Measurements from ENCODE around the gene PHOX2A. TPM values are rescaled to one million over a fixed set of nuclear protein-coding genes. Genes with fewer than 3 reads are reported as not detected.

PHOX2A gene
- total and polyA plus RNA-seq, 2 donors, result 0.05 to 0.11 TPM

DNA sequence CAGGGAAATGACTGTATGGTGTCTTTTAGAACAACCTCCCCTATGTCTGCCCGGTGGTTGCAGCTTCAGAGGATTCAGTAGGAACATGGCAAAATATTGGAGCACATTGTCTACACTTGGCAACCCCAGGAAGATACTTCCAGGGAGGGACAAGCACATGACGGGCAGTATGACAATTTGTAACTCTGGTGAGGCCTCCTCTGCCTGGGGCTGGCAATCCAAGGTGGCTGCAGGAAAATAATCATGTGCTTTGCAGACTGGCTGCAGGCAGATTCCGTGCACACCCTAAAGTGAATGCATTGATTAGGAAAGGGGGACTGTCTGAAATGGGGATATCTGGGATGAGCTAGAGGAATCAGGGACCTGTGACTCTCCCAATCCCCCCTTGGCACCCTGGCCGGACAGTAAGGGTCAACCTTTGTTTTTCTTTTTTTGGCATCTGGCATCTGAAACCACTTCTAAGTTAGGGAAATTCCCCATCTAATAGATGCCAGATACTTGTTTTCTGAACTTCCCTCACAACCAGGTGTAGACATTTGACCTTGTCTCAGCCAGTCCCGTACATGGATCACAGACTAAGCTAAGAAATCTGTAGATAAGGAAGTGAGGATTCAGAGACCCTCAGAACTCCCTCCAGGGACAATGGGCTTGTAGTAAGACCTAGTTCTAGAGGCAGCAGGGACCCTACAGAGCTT, 10.5 kb upstream of the PHOX2A start:
- H3K27ac ChIP-seq (ENCODE audit: low read depth in 1 of 2, low read length in 1 of 2), result no peak overlapping the region
- H3K9me3 ChIP-seq (ENCODE audit: control insufficient read depth in 2 of 2, insufficient read depth in 1 of 2, low read length in 1 of 2), result no peaks in the 10 kb centered on the region
- no peaks in the 10 kb centered on the region for H3K4me1 ChIP-seq (ENCODE audit: control insufficient read depth in 2 of 2, insufficient read depth in 2 of 2, low read length in 2 of 2)
- H3K4me3 ChIP-seq (ENCODE audit: low read length in 2 of 2), result no peak overlapping the region
- H3K36me3 ChIP-seq (ENCODE audit: control insufficient read depth in 2 of 2, insufficient read depth in 2 of 2, low read length in 1 of 2), result no peaks in the 10 kb centered on the region
- WGBS, result 92% methylated on average over 5 of the region's 5 CpGs
- no peak for DNase-seq (ENCODE audit: low read depth in 6 of 9, low spot score in 9 of 9)
- H3K27me3 ChIP-seq (ENCODE audit: control insufficient read depth in 2 of 2, insufficient read depth in 1 of 2, low read length in 1 of 2), result peaks cover 0 to 30% of the 10 kb centered on the region in 2 donors

DNA sequence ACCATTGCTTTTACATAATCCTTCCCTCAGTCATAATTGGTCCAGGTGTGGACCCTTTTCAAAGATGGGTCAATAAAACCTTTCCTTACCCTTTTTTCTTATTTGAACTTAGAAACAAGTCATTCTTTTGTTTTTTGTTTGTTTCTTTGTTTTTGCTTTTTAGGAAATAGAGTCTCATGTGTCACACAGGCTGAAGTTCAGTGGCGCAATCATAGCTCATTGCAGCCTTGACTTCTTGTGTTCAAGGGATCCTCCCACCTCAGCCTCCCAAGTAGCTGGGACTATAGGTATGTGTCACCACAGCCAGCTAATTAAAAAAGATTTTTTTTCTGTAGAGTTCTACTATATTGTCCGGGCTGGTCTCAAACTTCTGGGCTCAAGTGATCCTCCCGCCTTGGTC, 9.4 kb upstream of the PHOX2A start:
- no peak overlapping the region for H3K27ac ChIP-seq (ENCODE audit: low read depth in 1 of 2, low read length in 1 of 2)
- no peak for DNase-seq (ENCODE audit: low read depth in 6 of 9, low spot score in 9 of 9)
- no peak overlapping the region for H3K4me3 ChIP-seq (ENCODE audit: low read length in 2 of 2)
- no peaks in the 10 kb centered on the region for H3K36me3 ChIP-seq (ENCODE audit: control insufficient read depth in 2 of 2, insufficient read depth in 2 of 2, low read length in 1 of 2)
- H3K27me3 ChIP-seq (ENCODE audit: control insufficient read depth in 2 of 2, insufficient read depth in 1 of 2, low read length in 1 of 2), result peaks cover 0 to 39% of the 10 kb centered on the region in 2 donors
- no peaks in the 10 kb centered on the region for H3K9me3 ChIP-seq (ENCODE audit: control insufficient read depth in 2 of 2, insufficient read depth in 1 of 2, low read length in 1 of 2)
- H3K4me1 ChIP-seq (ENCODE audit: control insufficient read depth in 2 of 2, insufficient read depth in 2 of 2, low read length in 2 of 2), result no peaks in the 10 kb centered on the region
- WGBS, result 99% methylated on average over 3 of the region's 3 CpGs

DNA sequence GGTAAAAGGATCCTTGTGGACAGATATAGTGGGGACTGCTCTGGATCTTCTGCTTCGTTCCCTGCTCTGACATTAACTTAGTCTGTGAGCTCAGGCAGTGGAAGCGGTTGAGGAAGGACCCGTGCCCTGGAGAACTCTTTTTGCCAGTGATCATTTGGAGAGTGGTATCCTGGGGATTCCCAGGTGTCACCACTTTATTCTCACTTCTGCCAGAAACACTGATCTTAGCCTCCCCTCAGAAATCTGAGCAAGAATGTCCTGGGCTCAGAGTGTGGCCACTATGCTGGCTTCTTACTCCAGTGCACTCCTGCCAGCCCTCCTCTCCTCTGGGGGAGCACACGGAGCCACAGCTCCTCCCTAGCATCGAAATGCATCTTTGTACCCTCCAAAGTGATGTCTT, 7.6 kb upstream of the PHOX2A start:
- H3K9me3 ChIP-seq (ENCODE audit: control insufficient read depth in 2 of 2, insufficient read depth in 1 of 2, low read length in 1 of 2), result no peaks in the 10 kb centered on the region
- no peak for DNase-seq (ENCODE audit: low read depth in 6 of 9, low spot score in 9 of 9)
- H3K36me3 ChIP-seq (ENCODE audit: control insufficient read depth in 2 of 2, insufficient read depth in 2 of 2, low read length in 1 of 2), result no peaks in the 10 kb centered on the region
- H3K27ac ChIP-seq (ENCODE audit: low read depth in 1 of 2, low read length in 1 of 2), result no peak overlapping the region
- 89% methylated on average over 5 of the region's 5 CpGs for WGBS
- peaks cover 3 to 57% of the 10 kb centered on the region in 2 donors for H3K27me3 ChIP-seq (ENCODE audit: control insufficient read depth in 2 of 2, insufficient read depth in 1 of 2, low read length in 1 of 2)
- no peak overlapping the region for H3K4me3 ChIP-seq (ENCODE audit: low read length in 2 of 2)
- no peaks in the 10 kb centered on the region for H3K4me1 ChIP-seq (ENCODE audit: control insufficient read depth in 2 of 2, insufficient read depth in 2 of 2, low read length in 2 of 2)

DNA sequence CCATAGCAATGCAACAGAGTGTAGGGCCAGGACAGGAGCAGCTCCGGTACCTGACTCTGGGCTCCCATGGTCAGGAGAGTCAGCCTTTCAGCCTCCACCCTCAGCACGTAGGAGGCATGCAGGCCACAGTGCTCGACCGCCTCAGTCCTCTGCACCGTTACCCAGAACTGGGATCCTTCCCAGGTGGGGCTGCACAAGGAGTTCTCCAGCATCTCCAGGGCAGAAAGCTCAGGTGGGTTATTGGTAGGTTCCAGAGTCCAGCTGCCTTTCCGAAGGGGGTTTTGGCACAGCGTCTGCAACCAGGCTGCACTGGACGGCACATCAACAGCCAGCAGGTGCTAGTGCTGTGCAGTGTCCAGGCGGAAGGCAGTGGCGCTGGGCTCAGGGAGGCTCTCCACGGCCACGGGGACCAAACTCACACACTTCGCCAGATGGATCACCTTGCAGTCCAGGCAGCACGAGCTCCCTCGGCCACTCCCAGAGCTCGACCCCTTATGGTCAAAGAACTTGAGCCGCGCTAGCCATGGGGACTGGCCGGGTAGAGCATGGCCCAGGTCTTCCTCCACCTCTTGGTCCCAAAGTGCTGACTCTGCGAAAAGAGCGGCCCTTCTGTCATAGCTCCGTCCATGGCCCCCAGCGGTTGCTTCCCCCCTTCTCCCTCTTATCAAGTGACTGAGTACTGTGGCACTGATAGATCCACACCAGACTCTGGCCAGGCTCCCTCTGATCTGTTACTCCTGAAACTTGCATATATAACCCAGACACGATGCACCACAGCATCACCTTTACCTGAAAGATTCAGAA, 6.9 kb upstream of the PHOX2A start:
- WGBS, result 94% methylated on average over 24 of the region's 24 CpGs
- H3K27me3 ChIP-seq (ENCODE audit: control insufficient read depth in 2 of 2, insufficient read depth in 1 of 2, low read length in 1 of 2), result peaks cover 6 to 58% of the 10 kb centered on the region in 2 donors
- no peak for DNase-seq (ENCODE audit: low read depth in 6 of 9, low spot score in 9 of 9)
- no peak overlapping the region for H3K4me3 ChIP-seq (ENCODE audit: low read length in 2 of 2)
- no peaks in the 10 kb centered on the region for H3K9me3 ChIP-seq (ENCODE audit: control insufficient read depth in 2 of 2, insufficient read depth in 1 of 2, low read length in 1 of 2)
- H3K4me1 ChIP-seq (ENCODE audit: control insufficient read depth in 2 of 2, insufficient read depth in 2 of 2, low read length in 2 of 2), result no peaks in the 10 kb centered on the region
- H3K27ac ChIP-seq (ENCODE audit: low read depth in 1 of 2, low read length in 1 of 2), result no peak overlapping the region
- H3K36me3 ChIP-seq (ENCODE audit: control insufficient read depth in 2 of 2, insufficient read depth in 2 of 2, low read length in 1 of 2), result no peaks in the 10 kb centered on the region

DNA sequence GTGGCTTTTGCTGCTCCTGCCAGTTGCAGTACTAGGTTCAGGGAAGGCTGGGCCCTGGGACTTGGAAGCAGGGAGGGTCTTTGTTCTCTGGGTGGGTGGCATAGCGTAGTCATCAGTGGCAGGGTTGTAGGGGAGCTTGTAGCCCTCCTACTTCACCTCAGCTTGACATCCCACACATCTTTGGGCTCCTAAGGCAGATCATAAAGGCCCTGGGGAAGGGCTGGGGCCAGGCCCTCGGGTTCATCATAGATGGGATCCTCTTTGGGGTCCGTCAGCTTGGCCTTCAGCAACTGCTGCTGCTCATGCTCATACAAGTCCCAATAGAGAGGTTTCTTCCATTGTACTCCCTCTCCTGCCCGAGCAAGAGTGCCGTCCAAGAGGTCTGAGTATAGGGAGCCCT, 6.0 kb upstream of the PHOX2A start:
- H3K27ac ChIP-seq (ENCODE audit: low read depth in 1 of 2, low read length in 1 of 2), result no peak overlapping the region
- no peaks in the 10 kb centered on the region for H3K36me3 ChIP-seq (ENCODE audit: control insufficient read depth in 2 of 2, insufficient read depth in 2 of 2, low read length in 1 of 2)
- peaks cover 11 to 67% of the 10 kb centered on the region in 2 donors for H3K27me3 ChIP-seq (ENCODE audit: control insufficient read depth in 2 of 2, insufficient read depth in 1 of 2, low read length in 1 of 2)
- DNase-seq (ENCODE audit: low read depth in 6 of 9, low spot score in 9 of 9), result no peak
- H3K4me3 ChIP-seq (ENCODE audit: low read length in 2 of 2), result no peak overlapping the region
- 91% methylated on average over 5 of the region's 5 CpGs for WGBS
- no peaks in the 10 kb centered on the region for H3K4me1 ChIP-seq (ENCODE audit: control insufficient read depth in 2 of 2, insufficient read depth in 2 of 2, low read length in 2 of 2)
- H3K9me3 ChIP-seq (ENCODE audit: control insufficient read depth in 2 of 2, insufficient read depth in 1 of 2, low read length in 1 of 2), result no peaks in the 10 kb centered on the region

DNA sequence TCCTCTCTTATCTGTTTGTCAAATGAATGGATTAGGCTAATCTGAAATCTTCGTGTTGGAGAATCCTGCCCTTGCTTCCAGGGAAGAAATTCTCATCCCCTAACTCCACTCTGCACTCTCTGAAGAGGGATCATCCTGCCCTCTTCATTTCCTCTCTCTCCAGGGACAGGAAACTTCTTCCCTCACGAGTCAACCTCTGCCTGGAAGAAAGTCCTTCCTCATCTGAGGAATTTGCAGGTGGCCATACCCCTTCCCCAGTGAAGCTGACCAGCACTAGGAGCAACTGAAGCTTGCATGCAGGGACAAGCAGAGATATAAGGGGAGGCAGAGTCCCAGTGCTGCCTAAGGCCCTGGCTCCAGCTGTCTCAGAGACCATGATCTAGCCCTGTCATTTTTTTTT, 3.6 kb upstream of the PHOX2A start:
- H3K27ac ChIP-seq (ENCODE audit: low read depth in 1 of 2, low read length in 1 of 2), result no peak overlapping the region
- H3K4me3 ChIP-seq (ENCODE audit: low read length in 2 of 2), result no peak overlapping the region
- H3K27me3 ChIP-seq (ENCODE audit: control insufficient read depth in 2 of 2, insufficient read depth in 1 of 2, low read length in 1 of 2), result peaks cover 26 to 84% of the 10 kb centered on the region in 2 donors
- 52% methylated on average over 2 of the region's 2 CpGs for WGBS
- no peaks in the 10 kb centered on the region for H3K36me3 ChIP-seq (ENCODE audit: control insufficient read depth in 2 of 2, insufficient read depth in 2 of 2, low read length in 1 of 2)
- no peak for DNase-seq (ENCODE audit: low read depth in 6 of 9, low spot score in 9 of 9)
- H3K4me1 ChIP-seq (ENCODE audit: control insufficient read depth in 2 of 2, insufficient read depth in 2 of 2, low read length in 2 of 2), result peaks cover 0 to 5% of the 10 kb centered on the region in 2 donors
- peaks cover 6 to 7% of the 10 kb centered on the region in 2 donors for H3K9me3 ChIP-seq (ENCODE audit: control insufficient read depth in 2 of 2, insufficient read depth in 1 of 2, low read length in 1 of 2)

DNA sequence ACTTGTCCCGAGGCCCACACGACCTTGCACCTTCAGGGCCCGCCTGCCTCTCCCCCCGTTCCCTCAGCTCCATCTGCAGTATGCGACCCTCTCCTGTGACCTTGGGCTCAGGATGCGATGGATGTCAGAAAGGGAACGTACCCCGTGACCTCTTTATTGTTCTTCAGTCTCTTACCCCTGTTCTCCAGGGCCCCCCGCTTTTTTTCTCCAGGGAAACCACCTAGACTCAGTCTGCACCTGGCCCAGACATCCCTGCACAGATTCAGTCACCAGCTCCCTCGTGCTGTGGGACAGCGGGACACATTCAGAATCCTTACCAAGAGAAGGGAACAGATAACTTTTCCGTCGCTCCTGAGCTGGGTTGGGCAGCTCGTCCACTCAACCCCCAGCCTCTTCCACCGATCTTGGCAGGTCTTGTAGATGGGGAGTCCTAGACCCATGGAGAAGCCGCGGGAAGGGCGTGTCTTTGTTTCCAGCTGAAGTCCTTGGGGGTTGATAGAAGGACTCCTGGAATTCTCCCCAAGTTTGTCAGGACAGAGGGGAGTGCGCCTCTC, 1.4 kb upstream of the PHOX2A start:
- H3K4me1 ChIP-seq (ENCODE audit: control insufficient read depth in 2 of 2, insufficient read depth in 2 of 2, low read length in 2 of 2), result peaks cover 0 to 11% of the 10 kb centered on the region in 2 donors
- no peaks in the 10 kb centered on the region for H3K36me3 ChIP-seq (ENCODE audit: control insufficient read depth in 2 of 2, insufficient read depth in 2 of 2, low read length in 1 of 2)
- no peak for DNase-seq (ENCODE audit: low read depth in 6 of 9, low spot score in 9 of 9)
- H3K27me3 ChIP-seq (ENCODE audit: control insufficient read depth in 2 of 2, insufficient read depth in 1 of 2, low read length in 1 of 2), result peaks cover 48 to 98% of the 10 kb centered on the region in 2 donors
- H3K27ac ChIP-seq (ENCODE audit: low read depth in 1 of 2, low read length in 1 of 2), result no peak overlapping the region
- H3K4me3 ChIP-seq (ENCODE audit: low read length in 2 of 2), result no peak overlapping the region
- peaks cover 6 to 7% of the 10 kb centered on the region in 2 donors for H3K9me3 ChIP-seq (ENCODE audit: control insufficient read depth in 2 of 2, insufficient read depth in 1 of 2, low read length in 1 of 2)
- 17% methylated on average over 19 of the region's 19 CpGs for WGBS

DNA sequence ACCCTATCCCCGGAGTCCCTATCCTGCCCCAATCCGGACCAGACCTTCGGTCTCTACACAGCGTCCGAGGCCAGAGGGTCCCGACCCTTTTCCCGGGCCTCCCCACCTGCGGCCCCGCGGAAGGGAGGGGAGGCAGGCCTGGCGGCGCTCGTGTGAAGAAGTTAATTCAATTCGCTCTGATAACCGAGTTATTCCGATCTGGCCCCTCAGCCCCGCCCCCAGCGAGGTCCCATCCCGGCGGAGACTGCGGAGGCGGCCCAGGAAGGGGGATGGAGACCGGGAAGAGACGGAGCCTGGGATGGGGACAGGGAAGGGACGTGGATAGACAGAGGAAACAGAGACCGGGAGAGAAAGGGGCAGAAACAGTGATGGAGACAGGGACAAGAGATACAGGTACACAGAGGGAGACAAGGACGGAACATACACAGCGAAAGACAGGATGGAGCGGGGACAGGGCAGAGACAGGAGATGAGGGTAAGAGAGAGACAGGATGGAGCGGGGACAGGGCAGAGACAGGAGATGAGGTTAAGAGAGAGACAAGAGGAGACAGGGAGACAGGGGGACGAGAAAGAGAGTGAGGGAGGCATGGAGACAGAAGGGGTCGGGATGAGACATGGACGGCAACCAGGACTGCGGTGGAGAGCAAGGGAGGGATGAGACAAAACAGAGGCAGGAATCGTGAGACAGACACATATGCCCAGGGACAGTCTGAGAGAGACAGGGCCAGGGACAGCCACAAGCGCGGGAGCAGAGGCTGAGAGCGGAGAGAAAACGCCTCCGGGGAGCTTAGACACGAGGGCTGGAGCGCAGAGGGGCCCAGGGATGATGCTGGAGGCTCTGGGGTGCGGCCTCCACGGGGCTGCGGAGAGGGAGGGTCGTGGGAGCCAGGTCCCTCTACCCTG, 636 bp upstream of the PHOX2A start:
- no peaks in the 10 kb centered on the region for H3K36me3 ChIP-seq (ENCODE audit: control insufficient read depth in 2 of 2, insufficient read depth in 2 of 2, low read length in 1 of 2)
- peaks cover 0 to 15% of the 10 kb centered on the region in 2 donors for H3K4me1 ChIP-seq (ENCODE audit: control insufficient read depth in 2 of 2, insufficient read depth in 2 of 2, low read length in 2 of 2)
- peaks cover 6 to 7% of the 10 kb centered on the region in 2 donors for H3K9me3 ChIP-seq (ENCODE audit: control insufficient read depth in 2 of 2, insufficient read depth in 1 of 2, low read length in 1 of 2)
- peak overlapping the region in 1 of 2 donors; percentile 14 for H3K4me3 ChIP-seq (ENCODE audit: low read length in 2 of 2)
- no peak for DNase-seq (ENCODE audit: low read depth in 6 of 9, low spot score in 9 of 9)
- WGBS, result 9% methylated on average over 46 of the region's 46 CpGs
- no peak overlapping the region for H3K27ac ChIP-seq (ENCODE audit: low read depth in 1 of 2, low read length in 1 of 2)
- H3K27me3 ChIP-seq (ENCODE audit: control insufficient read depth in 2 of 2, insufficient read depth in 1 of 2, low read length in 1 of 2), result peaks cover 55 to 97% of the 10 kb centered on the region in 2 donors
